GM12873 (cell line): ENCODE results near the gene CADPS2.

Source experiments
- CTCF ChIP-seq: IDR thresholded peaks from 2 replicates; pipeline ENCODE4 v1.5.1; 2012; ENCODE audit warnings: low read depth, mild to moderate bottlenecking, moderate library complexity, low read length, control low read depth; ENCODE audit not compliant: insufficient read depth; ENCODE audit errors: missing control alignments

CADPS2 gene

GRCh38 chr7:122694697-122695096 lies 191.6 kb downstream of the CADPS2 start:
- TF ChIP-seq CTCF = no peak

- no peak for TF ChIP-seq CTCF
Measured at GRCh38 chr7:122692769-122693309, 193.4 kb downstream of the CADPS2 start.

DNA sequence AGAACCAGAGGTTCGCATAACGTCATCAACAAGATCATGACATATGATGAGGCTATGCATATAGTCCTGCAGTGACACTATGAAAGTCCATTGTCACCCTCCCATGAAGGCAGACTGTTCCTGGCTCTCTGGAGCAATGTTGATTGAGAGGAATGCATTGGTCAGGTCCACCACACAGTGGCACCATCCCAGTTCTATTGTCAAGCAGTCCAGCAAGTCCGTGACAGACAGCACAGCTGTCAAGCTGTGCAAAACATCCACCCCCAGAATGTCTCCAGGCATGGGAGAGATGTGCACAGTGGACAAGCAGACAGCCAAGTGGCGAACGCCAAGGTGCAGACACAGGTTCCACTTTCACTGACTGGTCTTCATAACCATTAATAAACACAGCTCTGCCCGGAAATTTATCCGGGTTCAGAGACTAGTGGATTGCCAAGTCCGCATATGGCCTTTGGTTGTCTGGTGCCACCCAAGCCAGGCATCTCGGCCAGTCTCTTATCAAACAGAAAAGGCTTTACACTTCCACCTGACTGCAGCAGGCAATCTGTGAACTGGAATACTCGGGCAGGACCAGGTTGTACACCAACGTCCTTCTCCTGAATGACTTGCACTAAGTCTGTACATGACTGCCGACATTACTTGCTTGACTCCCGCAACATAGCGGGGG lies 194.6 kb downstream of the CADPS2 start:
- no peak for TF ChIP-seq CTCF

- TF ChIP-seq CTCF = no peak
Measured at GRCh38 chr7:122689346-122690109, 196.7 kb downstream of the CADPS2 start.

GRCh38 chr7:122688400-122688998 lies 197.8 kb downstream of the CADPS2 start:
- TF ChIP-seq CTCF = no peak

DNA sequence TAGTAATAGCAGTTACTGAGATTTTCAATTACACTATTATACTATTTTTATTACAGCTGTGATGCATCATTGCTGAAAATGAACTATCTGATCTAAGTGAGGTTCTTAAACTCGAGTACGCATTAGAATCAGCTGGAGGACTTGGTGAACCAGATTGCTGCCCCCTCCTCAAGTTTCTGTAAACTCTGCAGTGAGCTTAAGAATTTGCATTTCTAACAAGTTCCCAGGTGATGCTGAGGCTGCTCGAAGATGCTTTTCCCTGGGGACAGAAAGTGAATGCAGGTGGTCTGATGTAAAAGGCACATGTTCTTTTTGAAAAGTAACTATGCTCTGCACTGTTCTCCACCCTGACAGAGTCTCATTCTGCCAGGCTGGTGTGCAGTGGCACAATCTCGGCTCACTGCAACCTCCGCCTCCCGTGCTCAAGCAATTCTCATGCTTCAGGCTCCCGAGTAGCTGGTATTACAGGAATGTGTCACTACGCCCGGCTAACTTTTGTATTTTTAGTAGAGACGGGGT lies 199.8 kb downstream of the CADPS2 start:
- TF ChIP-seq CTCF = no peak

DNA sequence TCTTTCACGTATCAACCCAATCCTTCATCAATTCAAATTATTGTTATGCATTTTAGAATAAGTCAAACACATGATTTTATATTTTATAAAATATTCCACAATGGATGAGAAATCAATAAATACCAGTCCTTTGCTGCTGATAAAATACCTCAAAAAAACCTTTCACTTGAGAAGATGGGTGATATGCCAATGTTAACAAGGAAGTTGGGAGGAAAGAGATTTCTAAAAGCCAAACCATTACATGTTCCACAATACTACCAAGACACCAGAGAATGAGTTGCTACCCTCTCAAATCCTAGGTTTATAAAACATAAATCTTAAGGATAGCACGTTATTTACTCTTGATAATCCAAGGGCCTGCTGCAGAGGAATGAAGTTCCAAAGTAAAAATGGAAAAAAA lies 201.8 kb downstream of the CADPS2 start:
- no peak for TF ChIP-seq CTCF
